HCT116 (cell line): ENCODE data around the gene RPL41. TPM values are rescaled to one million over a fixed set of nuclear protein-coding genes. Genes with fewer than 3 reads are reported as not detected.

Experiments used
- ATAC-seq: fragments of 200-7000 bp; cut with Tn5 transposase; 2 replicates; pipeline ENCODE4 v1.9.1; 2020; ENCODE audit warnings: mild to moderate bottlenecking, moderate library complexity
- BruUV-seq: library from RNA; stranded (reverse); fragments of 400-500 nt; replicated peaks from 2 replicates; lab custom pipeline; 2021; lab: Mats Ljungman, UMichigan
- CTCF ChIA-PET: fragments of 300-600 bp; sonication (Branson Sonifier 250); formaldehyde crosslinking; loops from one replicate; lab custom pipeline; 2021; ENCODE audit warnings: antibody characterized with exemption; lab: Charles Lee
- POLR2A ChIA-PET: fragments of 300-600, 350-600 bp; sonication (Branson Sonifier 250); formaldehyde crosslinking; loops from one replicate; lab custom pipeline; 2021; ENCODE audit warnings: antibody characterized with exemption; lab: Charles Lee
- RAD21 ChIA-PET, 2 experiments: fragments of 300-600 bp; sonication (Branson Sonifier 250); formaldehyde crosslinking; loops; one replicate each; lab custom pipeline; 2023; ENCODE audit warnings: low total read pairs in 2 of 2; ENCODE audit not compliant: uncharacterized antibody in 2 of 2, unreplicated experiment in 2 of 2, low non-redundant PET in 1 of 2; lab: Charles Lee
- DNase-seq: peaks from one replicate; pipeline ENCODE4 v3.0.0-alpha.2; 2010; ENCODE audit warnings: low read depth, low spot score
- H2AFZ ChIP-seq: fragments of 200-600 bp; shearing (Covaris generic), sonication (generic); 2 replicates; pipeline ENCODE4 v1.6.1; 2017; ENCODE audit warnings: low read depth, mixed run types, mixed read lengths, antibody characterized with exemption, low read length; ENCODE audit not compliant: poor library complexity, severe bottlenecking
- H3K27ac ChIP-seq: 2 replicates; pipeline ENCODE4 v1.5.1; 2012; ENCODE audit warnings: low read depth, low read length
- H3K27me3 ChIP-seq: fragments of 200-600 bp; sonication (generic); 2 replicates; pipeline ENCODE4 v1.6.1; 2016; ENCODE audit warnings: mixed run types, low read length, mixed read lengths; ENCODE audit not compliant: insufficient read depth
- H3K36me3 ChIP-seq, 2 experiments: fragments of 200-500 bp in 1 of 2; fragments of 200-600 bp in 1 of 2; sonication (Bioruptor generic) in 1 of 2; sonication (generic) in 1 of 2; 2 replicates each; pipeline versions ENCODE4 v1.5.1 to v1.6.1; 2014 to 2016; ENCODE audit warnings: low read length in 2 of 2, inconsistent platforms in 1 of 2, mixed read lengths in 1 of 2, mixed run types in 1 of 2; ENCODE audit not compliant: insufficient read depth in 2 of 2, control insufficient read depth in 1 of 2
- H3K4me1 ChIP-seq, 2 experiments: fragments of 200-600 bp in 1 of 2; sonication (generic) in 1 of 2; 2 replicates each; pipeline versions ENCODE4 v1.5.1 to v1.6.1; 2012 to 2017; ENCODE audit warnings: low read length in 2 of 2, inconsistent platforms in 1 of 2, mild to moderate bottlenecking in 1 of 2, mixed read lengths in 1 of 2, mixed run types in 1 of 2, moderate library complexity in 1 of 2; ENCODE audit not compliant: insufficient read depth in 2 of 2, control insufficient read depth in 1 of 2
- H3K4me2 ChIP-seq: fragments of 200-600 bp; sonication (generic); 2 replicates; pipeline ENCODE4 v1.6.1; 2017; ENCODE audit warnings: mixed run types, low read length, mixed read lengths
- H3K4me3 ChIP-seq, 2 experiments: fragments of 200-600 bp in 1 of 2; sonication (generic) in 1 of 2; replicated peaks in 1 of 2; 2 replicates each; pipeline ENCODE4 v1.5.1; 2011 to 2016; ENCODE audit warnings: low read length in 2 of 2, control low read depth in 1 of 2, low read depth in 1 of 2, mild to moderate bottlenecking in 1 of 2, mixed read lengths in 1 of 2, mixed run types in 1 of 2
- H3K79me2 ChIP-seq: fragments of 200-600 bp; sonication (generic); 2 replicates; pipeline ENCODE4 v1.6.1; 2017; ENCODE audit warnings: mild to moderate bottlenecking, mixed run types, low read length, moderate library complexity, mixed read lengths; ENCODE audit not compliant: insufficient read depth
- H3K9ac ChIP-seq: fragments of 200-600 bp; sonication (generic); 2 replicates; pipeline ENCODE4 v1.6.1; 2016; ENCODE audit warnings: low read length, mixed read lengths
- H3K9me2 ChIP-seq: fragments of 200-600 bp; sonication (generic), shearing (Covaris generic); 2 replicates; pipeline ENCODE4 v1.6.1; 2017; ENCODE audit warnings: mixed run types, mild to moderate bottlenecking, moderate library complexity; ENCODE audit not compliant: insufficient read depth
- H3K9me3 ChIP-seq, 2 experiments: fragments of 200-500 bp in 1 of 2; fragments of 200-600 bp in 1 of 2; sonication (Bioruptor generic) in 1 of 2; sonication (generic) in 1 of 2; 2 replicates each; pipeline ENCODE4 v1.6.1; 2014 to 2017; ENCODE audit warnings: low read length in 2 of 2, mixed read lengths in 2 of 2, inconsistent platforms in 1 of 2, low read depth in 1 of 2, mild to moderate bottlenecking in 1 of 2, mixed run types in 1 of 2, moderate library complexity in 1 of 2; ENCODE audit not compliant: control insufficient read depth in 1 of 2, insufficient read depth in 1 of 2
- H4K20me1 ChIP-seq: fragments of 200-600 bp; sonication (generic), shearing (Covaris generic); 2 replicates; pipeline ENCODE4 v1.6.1; 2017; ENCODE audit warnings: mixed run types, mild to moderate bottlenecking, moderate library complexity; ENCODE audit not compliant: insufficient read depth
- EZH2 ChIP-seq: fragments of 200-600 bp; sonication (generic); IDR thresholded peaks from 2 replicates; pipeline ENCODE4 v1.6.1; 2017; ENCODE audit warnings: antibody characterized with exemption, mixed run types
- RAD21 ChIP-seq: IDR thresholded peaks from 2 replicates; pipeline ENCODE4 v1.6.1; 2012; ENCODE audit warnings: low read depth, mild to moderate bottlenecking
- SRF ChIP-seq: IDR thresholded peaks from 2 replicates; pipeline ENCODE4 v1.6.1; 2012; ENCODE audit warnings: low read depth
- intact Hi-C: fragments of 100-400 bp; cut with micrococcal nuclease; formaldehyde crosslinking; loops from 2 replicates; pipeline ENCODE4 v1.10.0; 2022
- total RNA-seq: library from RNA; stranded (reverse); gene quantifications from one replicate; pipeline ENCODE4 v1.2.1, GENCODE V29; 2021; ENCODE audit not compliant: unreplicated experiment
- TF ChIP-seq, protein P1 (sequence below): IDR thresholded peaks from 2 replicates; pipeline ENCODE4 v1.6.1; 2012; ENCODE audit warnings: low read depth
- TF ChIP-seq, protein P2 (sequence below): IDR thresholded peaks from 2 replicates; pipeline ENCODE4 v1.6.1; 2011; ENCODE audit warnings: mild to moderate bottlenecking, low read length, moderate library complexity; ENCODE audit not compliant: insufficient replicate concordance; ENCODE audit errors: extremely low read depth

Gene RPL41
- total RNA-seq, 1 experiment from 2014 or later, result 4,327 TPM

GRCh38 chr12:56118688-56119357 is 2.4 kb downstream of the RPL41 start:
- peak overlapping the region; percentile 88 for H3K4me2 ChIP-seq
- BruUV-seq, result no TSS peak
- H3K4me3 ChIP-seq, result peak overlapping the region; percentile 76 to 80
- no peak overlapping the region for H2AFZ ChIP-seq
- H3K9me3 ChIP-seq, result no peaks in the 10 kb centered on the region
- intact Hi-C loops, result loop anchor here (1.0 to 10.0 kb wide), 9 partner anchors 40 to 518 kb away; partner anchors contain the start of genes COQ10A, CS, MYL6 and NABP2
- peak overlapping the region; percentile 93 for H3K27ac ChIP-seq
- peaks cover 18% of the 10 kb centered on the region for H3K79me2 ChIP-seq
- no peaks in the 10 kb centered on the region for H4K20me1 ChIP-seq
- H3K9me2 ChIP-seq, result no peaks in the 10 kb centered on the region
- peaks cover 4 to 30% of the 10 kb centered on the region in 2 experiments; a peak in 3 of 4 replicates for H3K36me3 ChIP-seq
- no peak for DNase-seq
- ChIA-PET CTCF (interaction anchor here (0.5 to 3.3 kb wide), 10 partner anchors 9 to 180 kb away, joined by 3 to 29 read pairs (median 6); partner anchors contain the start of genes ESYT1, MYL6, MYL6B and PA2G4), RAD21 (interaction anchor here (0.7 to 1.2 kb wide), 3 partner anchors 38 to 71 kb away, joined by 3 to 4 read pairs (median 3); partner anchors contain the start of gene SMARCC2 (in 1 of the 2))
- TF ChIP-seq EZH2 (no peak), RAD21 (no peak), SRF (no peak)
- TF ChIP-seq, protein P1, sequence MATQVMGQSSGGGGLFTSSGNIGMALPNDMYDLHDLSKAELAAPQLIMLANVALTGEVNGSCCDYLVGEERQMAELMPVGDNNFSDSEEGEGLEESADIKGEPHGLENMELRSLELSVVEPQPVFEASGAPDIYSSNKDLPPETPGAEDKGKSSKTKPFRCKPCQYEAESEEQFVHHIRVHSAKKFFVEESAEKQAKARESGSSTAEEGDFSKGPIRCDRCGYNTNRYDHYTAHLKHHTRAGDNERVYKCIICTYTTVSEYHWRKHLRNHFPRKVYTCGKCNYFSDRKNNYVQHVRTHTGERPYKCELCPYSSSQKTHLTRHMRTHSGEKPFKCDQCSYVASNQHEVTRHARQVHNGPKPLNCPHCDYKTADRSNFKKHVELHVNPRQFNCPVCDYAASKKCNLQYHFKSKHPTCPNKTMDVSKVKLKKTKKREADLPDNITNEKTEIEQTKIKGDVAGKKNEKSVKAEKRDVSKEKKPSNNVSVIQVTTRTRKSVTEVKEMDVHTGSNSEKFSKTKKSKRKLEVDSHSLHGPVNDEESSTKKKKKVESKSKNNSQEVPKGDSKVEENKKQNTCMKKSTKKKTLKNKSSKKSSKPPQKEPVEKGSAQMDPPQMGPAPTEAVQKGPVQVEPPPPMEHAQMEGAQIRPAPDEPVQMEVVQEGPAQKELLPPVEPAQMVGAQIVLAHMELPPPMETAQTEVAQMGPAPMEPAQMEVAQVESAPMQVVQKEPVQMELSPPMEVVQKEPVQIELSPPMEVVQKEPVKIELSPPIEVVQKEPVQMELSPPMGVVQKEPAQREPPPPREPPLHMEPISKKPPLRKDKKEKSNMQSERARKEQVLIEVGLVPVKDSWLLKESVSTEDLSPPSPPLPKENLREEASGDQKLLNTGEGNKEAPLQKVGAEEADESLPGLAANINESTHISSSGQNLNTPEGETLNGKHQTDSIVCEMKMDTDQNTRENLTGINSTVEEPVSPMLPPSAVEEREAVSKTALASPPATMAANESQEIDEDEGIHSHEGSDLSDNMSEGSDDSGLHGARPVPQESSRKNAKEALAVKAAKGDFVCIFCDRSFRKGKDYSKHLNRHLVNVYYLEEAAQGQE, result no peak
- TF ChIP-seq, protein P2, sequence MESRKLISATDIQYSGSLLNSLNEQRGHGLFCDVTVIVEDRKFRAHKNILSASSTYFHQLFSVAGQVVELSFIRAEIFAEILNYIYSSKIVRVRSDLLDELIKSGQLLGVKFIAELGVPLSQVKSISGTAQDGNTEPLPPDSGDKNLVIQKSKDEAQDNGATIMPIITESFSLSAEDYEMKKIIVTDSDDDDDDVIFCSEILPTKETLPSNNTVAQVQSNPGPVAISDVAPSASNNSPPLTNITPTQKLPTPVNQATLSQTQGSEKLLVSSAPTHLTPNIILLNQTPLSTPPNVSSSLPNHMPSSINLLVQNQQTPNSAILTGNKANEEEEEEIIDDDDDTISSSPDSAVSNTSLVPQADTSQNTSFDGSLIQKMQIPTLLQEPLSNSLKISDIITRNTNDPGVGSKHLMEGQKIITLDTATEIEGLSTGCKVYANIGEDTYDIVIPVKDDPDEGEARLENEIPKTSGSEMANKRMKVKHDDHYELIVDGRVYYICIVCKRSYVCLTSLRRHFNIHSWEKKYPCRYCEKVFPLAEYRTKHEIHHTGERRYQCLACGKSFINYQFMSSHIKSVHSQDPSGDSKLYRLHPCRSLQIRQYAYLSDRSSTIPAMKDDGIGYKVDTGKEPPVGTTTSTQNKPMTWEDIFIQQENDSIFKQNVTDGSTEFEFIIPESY, result no peak
- TF ChIP-seq, all 23 proteins: peak for 0
- peak; percentile 6 for ATAC-seq
- Histone ChIP-seq H3K27me3 (no peaks in the 10 kb centered on the region), H3K9ac (peak overlapping the region; percentile 80), H3K4me1 (peaks cover 23 to 34% of the 10 kb centered on the region in 2 experiments)
- POLR2A ChIA-PET, result interaction anchor here (0.6 to 4.6 kb wide), 20 partner anchors 9 to 394 kb away, joined by 3 to 75 read pairs (median 4); partner anchors contain the start of genes ERBB3, ESYT1, MYL6 and PA2G4
